Liver (tissue), 9 donors: ENCODE results near the gene TRIM40. TPM values are rescaled to one million over a fixed set of nuclear protein-coding genes. Genes with fewer than 3 reads are reported as not detected.
"Not testable (repeated sequence)": the region's sequence is repeated elsewhere in the genome, so short reads cannot be mapped to it uniquely, and the experiment has no call there.

Experiments
- DNase-seq: peaks from one replicate; pipeline ENCODE4 v3.0.0-alpha.2; 2017; ENCODE audit warnings: low spot score
- H3K27ac ChIP-seq, 2 donors: one replicate each; pipeline ENCODE4 v1.7.0; 2013; ENCODE audit warnings: inconsistent platforms in 2 of 2, low read length in 2 of 2, control low read depth in 1 of 2, low read depth in 1 of 2, mild to moderate bottlenecking in 1 of 2
- H3K27me3 ChIP-seq, 4 donors: one replicate each; pipeline versions ENCODE4 v1.6.1 to v1.7.0; 2013; ENCODE audit warnings: low read length in 3 of 4, inconsistent platforms in 1 of 4, mild to moderate bottlenecking in 1 of 4, moderate library complexity in 1 of 4; ENCODE audit not compliant: control insufficient read depth in 4 of 4, insufficient read depth in 4 of 4
- H3K36me3 ChIP-seq, 4 donors: one replicate each; pipeline versions ENCODE4 v1.6.1 to v1.7.0; 2013; ENCODE audit warnings: low read length in 3 of 4, mild to moderate bottlenecking in 3 of 4, low read depth in 1 of 4, moderate library complexity in 1 of 4; ENCODE audit not compliant: control insufficient read depth in 4 of 4, insufficient read depth in 3 of 4
- H3K4me1 ChIP-seq, 4 donors: one replicate each; pipeline versions ENCODE4 v1.6.1 to v1.7.0; 2013; ENCODE audit warnings: low read length in 3 of 4, mild to moderate bottlenecking in 3 of 4, moderate library complexity in 1 of 4; ENCODE audit not compliant: control insufficient read depth in 4 of 4, insufficient read depth in 4 of 4
- H3K4me3 ChIP-seq, 3 donors: one replicate each; pipeline versions ENCODE4 v1.6.1 to v1.7.0; 2013; ENCODE audit warnings: low read length in 3 of 3, control low read depth in 1 of 3, low read depth in 1 of 3, mild to moderate bottlenecking in 1 of 3
- H3K9ac ChIP-seq, 2 donors: one replicate each; pipeline ENCODE4 v1.7.0; 2013; ENCODE audit warnings: low read length in 2 of 2, mild to moderate bottlenecking in 2 of 2, moderate library complexity in 2 of 2, control low read depth in 1 of 2, low read depth in 1 of 2
- H3K9me3 ChIP-seq, 4 donors: one replicate each; pipeline versions ENCODE4 v1.6.1 to v1.7.0; 2013; ENCODE audit warnings: low read length in 3 of 4; ENCODE audit not compliant: control insufficient read depth in 4 of 4
- ATF3 ChIP-seq: IDR thresholded peaks from 2 replicates; pipeline ENCODE4 v1.6.1; 2016; ENCODE audit warnings: antibody characterized with exemption
- CTCF ChIP-seq: fragments of 150-350 bp; IDR thresholded peaks from 2 replicates; pipeline ENCODE4 v1.5.1; 2017; ENCODE audit warnings: improper control_type of control experiment, low read depth, low read length; ENCODE audit not compliant: missing input control
- EGR1 ChIP-seq, 2 donors: IDR thresholded peaks; 2 replicates each; pipeline ENCODE4 v1.6.1; 2016 to 2018; ENCODE audit warnings: antibody characterized with exemption in 2 of 2, low read depth in 2 of 2
- FOXA1 ChIP-seq: IDR thresholded peaks from 2 replicates; pipeline ENCODE4 v1.6.1; 2016; ENCODE audit warnings: antibody characterized with exemption
- FOXA2 ChIP-seq: IDR thresholded peaks from 2 replicates; pipeline ENCODE4 v1.6.1; 2016; ENCODE audit warnings: antibody characterized with exemption
- GABPA ChIP-seq, 2 donors: IDR thresholded peaks in 1 of 2; conservative IDR thresholded peaks in 1 of 2; 2 replicates each; pipeline ENCODE4 v1.6.1; 2016; ENCODE audit warnings: antibody characterized with exemption in 2 of 2, mild to moderate bottlenecking in 1 of 2, moderate library complexity in 1 of 2
- HNF4A ChIP-seq, 2 donors: conservative IDR thresholded peaks; 2 replicates each; pipeline ENCODE4 v1.6.1; 2016; ENCODE audit warnings: antibody characterized with exemption in 2 of 2, mild to moderate bottlenecking in 2 of 2
- HNF4G ChIP-seq: IDR thresholded peaks from 2 replicates; pipeline ENCODE4 v1.6.1; 2016; ENCODE audit warnings: antibody characterized with exemption
- JUND ChIP-seq, 2 donors: IDR thresholded peaks; 2 replicates each; pipeline ENCODE4 v1.6.1; 2016; ENCODE audit warnings: antibody characterized with exemption in 2 of 2
- MAX ChIP-seq: IDR thresholded peaks from 2 replicates; pipeline ENCODE4 v1.6.1; 2016; ENCODE audit warnings: antibody characterized with exemption
- NR2F2 ChIP-seq: IDR thresholded peaks from 2 replicates; pipeline ENCODE4 v1.6.1; 2016; ENCODE audit warnings: antibody characterized with exemption
- RAD21 ChIP-seq, 2 donors: IDR thresholded peaks; 2 replicates each; pipeline ENCODE4 v1.6.1; 2016; ENCODE audit warnings: antibody characterized with exemption in 2 of 2, mild to moderate bottlenecking in 2 of 2
- REST ChIP-seq: IDR thresholded peaks from 2 replicates; pipeline ENCODE4 v1.6.1; 2016; ENCODE audit warnings: antibody characterized with exemption, mild to moderate bottlenecking
- RXRA ChIP-seq, 2 donors: IDR thresholded peaks; 2 replicates each; pipeline ENCODE4 v1.6.1; 2017 to 2018; ENCODE audit warnings: antibody characterized with exemption in 2 of 2, mild to moderate bottlenecking in 1 of 2
- SP1 ChIP-seq: IDR thresholded peaks from 2 replicates; pipeline ENCODE4 v1.6.1; 2018; ENCODE audit warnings: antibody characterized with exemption, mild to moderate bottlenecking
- TAF1 ChIP-seq: conservative IDR thresholded peaks from 2 replicates; pipeline ENCODE4 v1.6.1; 2016; ENCODE audit warnings: antibody characterized with exemption, mild to moderate bottlenecking
- YY1 ChIP-seq: IDR thresholded peaks from 2 replicates; pipeline ENCODE4 v1.6.1; 2016; ENCODE audit warnings: antibody characterized with exemption, mild to moderate bottlenecking
- ZBTB33 ChIP-seq: IDR thresholded peaks from 2 replicates; pipeline ENCODE4 v1.6.1; 2016; ENCODE audit warnings: antibody characterized with exemption
- WGBS: extraction: QIAGEN DNeasy Blood & Tissue Kit; methylation state at CpG from one replicate; pipeline ENCODE4 v1.1.7; 2013; 5-methylcytosine and 5-hydroxymethylcytosine counted together
- polyA plus RNA-seq, 2 donors: library from polyadenylated mRNA; stranded (reverse) in 1 of 2; unstranded in 1 of 2; fragments of 200-250 nt in 1 of 2; fragments of >200 nt in 1 of 2; fragmentation: Nextera tagmentation in 1 of 2; extraction: Ambion mirVana in 1 of 2; gene quantifications; one replicate each; pipeline versions ENCODE4 v1.2.1 to v1.2.3, GENCODE V29; 2013 to 2015
- total RNA-seq, 2 donors: library from RNA; depleted of rRNA; stranded (reverse); fragments of >200 nt; gene quantifications; one replicate each; pipeline ENCODE4 v1.2.3, GENCODE V29; 2014
- donor health status: healthy.
- donor health status: healthy.
- donor health status: healthy.
- donor health status: healthy.
- donor health status: healthy.

The TRIM40 gene
- total and polyA plus RNA-seq, 4 donors: 0.51 TPM; not detected in 3

- Histone ChIP-seq H3K9ac (no peak overlapping the region), H3K36me3 (no peaks in the 10 kb centered on the region), H3K4me3 (no peak overlapping the region), H3K4me1 (peaks cover 0 to 9% (median 1%) of the 10 kb centered on the region in 4 donors), H3K9me3 (no peaks in the 10 kb centered on the region), H3K27me3 (peaks cover 0 to 4% (median 0%) of the 10 kb centered on the region in 4 donors), H3K27ac (no peak overlapping the region)
- TF ChIP-seq NR2F2: no peak
- no peak for TF ChIP-seq FOXA1
- no peak for TF ChIP-seq RXRA (IDR thresholded peaks at IDR 0.05)
- TF ChIP-seq MAX: no peak
- no peak for DNase-seq
- 81% methylated on average over 6 of the region's 6 CpGs for WGBS
Measured at GRCh38 chr6:30116724-30117123, 19.2 kb upstream of the TRIM40 start.

GRCh38 chr6:30118691-30119090 lies 17.2 kb upstream of the TRIM40 start:
- H3K9me3 ChIP-seq, H3K4me3 ChIP-seq, H3K27me3 ChIP-seq, H3K36me3 ChIP-seq, H3K9ac ChIP-seq, H3K27ac ChIP-seq, H3K4me1 ChIP-seq, DNase-seq: not testable (repeated sequence)
- WGBS: 90% methylated on average over 5 of the region's 5 CpGs

GRCh38 chr6:30121446-30122366 lies 14.2 kb upstream of the TRIM40 start:
- 78% methylated on average over 10 of the region's 10 CpGs for WGBS
- Histone ChIP-seq H3K9me3 (no peaks in the 10 kb centered on the region), H3K4me1 (no peaks in the 10 kb centered on the region), H3K4me3 (no peak overlapping the region), H3K36me3 (no peaks in the 10 kb centered on the region), H3K27me3 (no peaks in the 10 kb centered on the region), H3K27ac (no peak overlapping the region), H3K9ac (no peak overlapping the region)
- TF ChIP-seq TAF1: no peak
- no peak for TF ChIP-seq HNF4G
- TF ChIP-seq ZBTB33: no peak
- no peak for TF ChIP-seq HNF4A (conservative IDR thresholded peaks at IDR 0.05)
- TF ChIP-seq MAX: no peak
- TF ChIP-seq FOXA2: no peak
- TF ChIP-seq JUND (IDR thresholded peaks at IDR 0.05): no peak
- TF ChIP-seq ATF3: no peak
- no peak for TF ChIP-seq RAD21 (IDR thresholded peaks at IDR 0.05)
- TF ChIP-seq EGR1 (IDR thresholded peaks at IDR 0.05; ENCODE audit: low read depth in 2 of 2): no peak
- TF ChIP-seq NR2F2: no peak
- TF ChIP-seq YY1: no peak
- TF ChIP-seq FOXA1: no peak
- TF ChIP-seq RXRA (IDR thresholded peaks at IDR 0.05): no peak
- no peak for TF ChIP-seq REST
- TF ChIP-seq GABPA (IDR thresholded peaks at IDR 0.05 in 1 of 2, conservative IDR thresholded peaks at IDR 0.05 in 1 of 2): no peak
- TF ChIP-seq SP1: no peak
- TF ChIP-seq CTCF: no peak
- no peak for DNase-seq
